WTC11 (cell line): Measurements from ENCODE around the gene ARHGAP15.

Experiments used
- ATF2 ChIP-seq: sonication (generic); formaldehyde crosslinking; IDR thresholded peaks from 2 replicates; pipeline ENCODE4 v1.8.1; 2022; ENCODE audit warnings: low read depth, missing genetic modification reagents, borderline replicate concordance
- CTCF ChIP-seq: fragments of 200-600 bp; IDR thresholded peaks from 2 replicates; pipeline ENCODE4 v1.8.0; 2022; ENCODE audit warnings: antibody characterized with exemption
- FOXJ3 ChIP-seq: sonication (generic); formaldehyde crosslinking; IDR thresholded peaks from 2 replicates; pipeline ENCODE4 v1.9.0; 2021; ENCODE audit warnings: missing genetic modification reagents, mild to moderate bottlenecking, borderline replicate concordance
- MAX ChIP-seq: sonication (generic); formaldehyde crosslinking; IDR thresholded peaks from 2 replicates; pipeline ENCODE4 v1.8.0; 2022; ENCODE audit warnings: mild to moderate bottlenecking, missing genetic modification reagents

- TF ChIP-seq ATF2 (CRISPR knock-in tag) (no peak), CTCF (no peak), MAX (CRISPR knock-in tag) (no peak), FOXJ3 (CRISPR knock-in tag) (no peak)
Observed at GRCh38 chr2:143601828-143602227, 472.6 kb downstream of the ARHGAP15 start.
